Esophagus muscularis mucosa (tissue), 4 donors: ENCODE data around the gene RBPJL. TPM values are rescaled to one million over a fixed set of nuclear protein-coding genes. Genes with fewer than 3 reads are reported as not detected.

Experiments used
- DNase-seq: peaks from one replicate; pipeline ENCODE4 v3.0.0-alpha.2; 2017; ENCODE audit errors: extremely low spot score
- H3K27ac ChIP-seq, 4 donors: fragments of 200-600 bp; sonication (generic); replicated peaks in 1 of 4; 1 replicate in 3 of 4; 2 replicates in 1 of 4; pipeline ENCODE4 v1.5.1; 2016 to 2019; ENCODE audit warnings: mild to moderate bottlenecking in 1 of 4
- H3K27me3 ChIP-seq, 4 donors: fragments of 200-600 bp; sonication (generic); one replicate each; pipeline versions ENCODE4 v1.5.1 to v1.6.0; 2016 to 2019
- H3K36me3 ChIP-seq, 4 donors: fragments of 200-600 bp; sonication (generic); one replicate each; pipeline ENCODE4 v1.5.1; 2016 to 2019
- H3K4me1 ChIP-seq, 4 donors: fragments of 200-600 bp; sonication (generic); one replicate each; pipeline ENCODE4 v1.5.1; 2016 to 2019
- H3K4me3 ChIP-seq, 4 donors: fragments of 200-600 bp; sonication (generic); 1 replicate in 2 of 4; 2 replicates in 2 of 4; pipeline ENCODE4 v1.5.1; 2016 to 2019; ENCODE audit warnings: mild to moderate bottlenecking in 4 of 4, moderate library complexity in 1 of 4
- H3K9me3 ChIP-seq, 4 donors: fragments of 200-600 bp; sonication (generic); 1 replicate in 3 of 4; 2 replicates in 1 of 4; pipeline ENCODE4 v1.5.1; 2016 to 2019
- CTCF ChIP-seq, 3 experiments: fragments of 200-600 bp in 2 of 3; fragments of 450-650 bp in 1 of 3; sonication (generic) in 2 of 3; IDR thresholded peaks; one replicate each; pipeline ENCODE4 v1.5.1; 2017 to 2019; ENCODE audit warnings: antibody characterized with exemption in 3 of 3, mild to moderate bottlenecking in 2 of 3, moderate library complexity in 1 of 3
- EP300 ChIP-seq: sonication (generic); formaldehyde crosslinking; IDR thresholded peaks from one replicate; pipeline ENCODE4 v1.6.1; 2017; ENCODE audit warnings: antibody characterized with exemption
- POLR2A ChIP-seq: fragments of 450-650 bp; IDR thresholded peaks from one replicate; pipeline ENCODE4 v1.6.1; 2017; ENCODE audit warnings: antibody characterized with exemption, moderate library complexity, mild to moderate bottlenecking, low read depth
- POLR2AphosphoS5 ChIP-seq, 2 donors: sonication (generic); formaldehyde crosslinking; IDR thresholded peaks; one replicate each; pipeline ENCODE4 v1.6.1; 2017; ENCODE audit warnings: antibody characterized with exemption in 2 of 2
- WGBS: methylation state at CpG from one replicate; pipeline ENCODE4 v1.1.5; 2018; 5-methylcytosine and 5-hydroxymethylcytosine counted together
- intact Hi-C: fragments of 100-400 bp; cut with DNase I; formaldehyde crosslinking; loops from one replicate; pipeline ENCODE4 v1.15.1; 2023
- total RNA-seq, 4 donors: library from RNA; depleted of rRNA; stranded (reverse); fragments of >200 nt; gene quantifications; one replicate each; pipeline versions ENCODE4 v1.1.0 to v1.2.1, GENCODE V29; 2016

The RBPJL gene
- total RNA-seq, 4 donors from 2014 or later, result not detected

- DNase-seq, result no peak
- H3K4me1 ChIP-seq, result peaks cover 0 to 16% (median 0%) of the 10 kb centered on the region in 4 donors
- H3K4me3 ChIP-seq, result no peak overlapping the region
- H3K36me3 ChIP-seq, result peaks cover 58 to 87% (median 85%) of the 10 kb centered on the region in 4 donors
- 93% methylated on average over 4 of the region's 4 CpGs for WGBS
- TF ChIP-seq POLR2A (no peak), CTCF (IDR thresholded peaks at IDR 0.05) (no peak), EP300 (no peak), POLR2AphosphoS5 (IDR thresholded peaks at IDR 0.05) (no peak)
- peak overlapping the region in 3 of 4 donors; percentile 4 to 51 (median 23) for H3K27ac ChIP-seq
- H3K27me3 ChIP-seq, result no peaks in the 10 kb centered on the region
- H3K9me3 ChIP-seq, result no peaks in the 10 kb centered on the region
- intact Hi-C loops, result no loop called here
Measured at GRCh38 chr20:45328451-45328850, 21.8 kb downstream of the RBPJL start.

GRCh38 chr20:45329497-45330319, 23.1 kb downstream of the RBPJL start:
- H3K4me1 ChIP-seq, result peaks cover 0 to 16% (median 0%) of the 10 kb centered on the region in 4 donors
- intact Hi-C loops, result no loop called here
- peaks cover 58 to 97% (median 90%) of the 10 kb centered on the region in 4 donors for H3K36me3 ChIP-seq
- H3K9me3 ChIP-seq, result no peaks in the 10 kb centered on the region
- H3K27me3 ChIP-seq, result no peaks in the 10 kb centered on the region
- WGBS, result 72% methylated on average over 7 of the region's 7 CpGs
- H3K4me3 ChIP-seq, result no peak overlapping the region
- H3K27ac ChIP-seq, result peak overlapping the region in 3 of 4 donors; percentile 4 to 51 (median 15)
- no peak for DNase-seq
- no peak for TF ChIP-seq POLR2AphosphoS5 (IDR thresholded peaks at IDR 0.05)
- TF ChIP-seq POLR2A, result no peak
- no peak for TF ChIP-seq CTCF (IDR thresholded peaks at IDR 0.05)
- no peak for TF ChIP-seq EP300

- H3K4me1 ChIP-seq, result peaks cover 0 to 16% (median 2%) of the 10 kb centered on the region in 4 donors
- H3K4me3 ChIP-seq, result no peak overlapping the region
- no peak overlapping the region for H3K27ac ChIP-seq
- TF ChIP-seq EP300 (no peak), POLR2AphosphoS5 (IDR thresholded peaks at IDR 0.05) (no peak), POLR2A (no peak), CTCF (IDR thresholded peaks at IDR 0.05) (no peak)
- intact Hi-C loops, result no loop called here
- 92% methylated on average over 3 of the region's 3 CpGs for WGBS
- peaks cover 58 to 97% (median 90%) of the 10 kb centered on the region in 4 donors for H3K36me3 ChIP-seq
- DNase-seq, result no peak
- H3K9me3 ChIP-seq, result no peaks in the 10 kb centered on the region
- H3K27me3 ChIP-seq, result no peaks in the 10 kb centered on the region
Measured at GRCh38 chr20:45330476-45330875, 23.8 kb downstream of the RBPJL start.

- 57% methylated on average over 10 of the region's 11 CpGs for WGBS
- peaks cover 14 to 52% (median 36%) of the 10 kb centered on the region in 4 donors for H3K36me3 ChIP-seq
- H3K4me3 ChIP-seq, result no peak overlapping the region
- no peaks in the 10 kb centered on the region for H3K27me3 ChIP-seq
- TF ChIP-seq EP300 (no peak), POLR2A (no peak), POLR2AphosphoS5 (IDR thresholded peaks at IDR 0.05) (peak; percentile 75 to 82), CTCF (IDR thresholded peaks at IDR 0.05) (peak in 1 of 3 experiments; percentile 7)
- no peak for DNase-seq
- peaks cover 46 to 67% (median 61%) of the 10 kb centered on the region in 4 donors for H3K4me1 ChIP-seq
- peak overlapping the region; percentile 93 to 97 (median 96) for H3K27ac ChIP-seq
- no peaks in the 10 kb centered on the region for H3K9me3 ChIP-seq
- intact Hi-C loops, result no loop called here
Measured at GRCh38 chr20:45336530-45337366, 30.1 kb downstream of the RBPJL start.
